Stimulated activated CD4-positive, alpha-beta T cell treated with anti-CD3 and anti-CD28 coated beads, Interleukin-1b, Interleukin-23, amount 100 ng/mL, for 1 hour (primary cell): ENCODE data around the gene SARDH.
"Not testable (repeated sequence)": the region's sequence is repeated elsewhere in the genome, so short reads cannot be mapped to it uniquely, and the experiment has no call there.

Experiments used
- DNase-seq, 2 donors: peaks; one replicate each; pipeline ENCODE4 v3.0.0-alpha.2; 2020; ENCODE audit warnings: low read depth in 2 of 2

Gene SARDH

DNA sequence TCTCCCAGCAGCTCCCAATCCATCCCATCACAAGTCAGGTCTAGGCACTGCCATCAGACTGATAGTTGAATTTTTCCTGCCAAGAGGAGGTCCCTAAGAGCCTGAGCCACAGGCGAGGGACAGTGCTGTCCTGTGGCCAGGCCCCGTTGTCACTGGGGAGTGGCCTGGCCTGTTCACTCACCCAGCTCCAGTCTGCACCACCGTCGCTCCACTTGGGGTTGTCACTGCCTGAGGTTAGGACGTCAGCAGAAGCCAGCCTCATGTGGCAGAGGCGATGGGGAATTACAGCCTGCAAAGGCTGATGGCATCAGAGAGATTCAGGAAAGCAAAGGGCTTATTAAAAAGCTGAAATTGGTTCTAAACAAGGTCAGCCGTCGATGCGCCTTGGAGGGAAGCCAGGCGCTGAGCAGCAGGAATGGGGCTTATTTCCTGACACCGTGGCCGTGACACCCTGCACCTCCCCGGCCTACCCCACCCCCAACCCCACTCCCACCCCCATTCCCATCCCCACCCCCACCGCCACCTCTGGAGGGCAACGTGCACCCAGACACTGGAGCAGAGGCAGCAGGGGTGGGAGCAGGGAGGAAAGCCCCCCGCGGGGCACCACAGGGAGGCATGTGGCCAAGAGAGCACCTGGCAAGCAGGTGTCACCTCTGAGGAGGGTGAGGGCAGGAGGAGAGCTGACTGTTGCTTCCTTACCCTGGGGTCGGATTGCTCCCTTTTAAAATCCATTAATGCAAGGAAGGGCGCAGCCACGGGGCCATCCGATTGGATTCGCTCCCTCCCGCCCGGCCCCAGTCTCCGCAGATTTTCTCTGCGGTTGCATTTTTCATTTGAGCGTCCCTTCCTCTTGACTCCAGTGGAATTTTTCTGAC is 105.1 kb downstream of the SARDH start:
- DNase-seq, result no peak

DNA sequence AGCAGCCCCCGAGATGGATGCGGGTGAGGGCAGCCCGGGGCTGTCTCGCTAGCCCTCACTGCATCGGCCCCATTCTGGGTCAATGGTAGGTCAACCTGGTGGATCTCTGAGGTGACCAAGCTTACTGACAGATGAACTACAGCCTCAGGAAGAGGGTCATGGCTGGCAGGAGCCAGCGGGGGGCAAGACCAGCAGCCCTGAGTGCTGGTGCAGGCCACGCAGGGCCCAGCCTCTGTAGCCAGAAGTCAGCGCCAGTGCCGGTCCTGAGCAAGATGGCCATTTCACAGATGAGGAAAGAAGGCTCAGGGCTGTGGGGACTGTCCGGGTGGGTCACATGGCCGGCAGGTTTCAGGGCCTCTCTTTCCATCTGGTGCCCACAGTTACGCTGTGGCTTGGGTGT is 107.0 kb downstream of the SARDH start:
- no peak for DNase-seq

DNA sequence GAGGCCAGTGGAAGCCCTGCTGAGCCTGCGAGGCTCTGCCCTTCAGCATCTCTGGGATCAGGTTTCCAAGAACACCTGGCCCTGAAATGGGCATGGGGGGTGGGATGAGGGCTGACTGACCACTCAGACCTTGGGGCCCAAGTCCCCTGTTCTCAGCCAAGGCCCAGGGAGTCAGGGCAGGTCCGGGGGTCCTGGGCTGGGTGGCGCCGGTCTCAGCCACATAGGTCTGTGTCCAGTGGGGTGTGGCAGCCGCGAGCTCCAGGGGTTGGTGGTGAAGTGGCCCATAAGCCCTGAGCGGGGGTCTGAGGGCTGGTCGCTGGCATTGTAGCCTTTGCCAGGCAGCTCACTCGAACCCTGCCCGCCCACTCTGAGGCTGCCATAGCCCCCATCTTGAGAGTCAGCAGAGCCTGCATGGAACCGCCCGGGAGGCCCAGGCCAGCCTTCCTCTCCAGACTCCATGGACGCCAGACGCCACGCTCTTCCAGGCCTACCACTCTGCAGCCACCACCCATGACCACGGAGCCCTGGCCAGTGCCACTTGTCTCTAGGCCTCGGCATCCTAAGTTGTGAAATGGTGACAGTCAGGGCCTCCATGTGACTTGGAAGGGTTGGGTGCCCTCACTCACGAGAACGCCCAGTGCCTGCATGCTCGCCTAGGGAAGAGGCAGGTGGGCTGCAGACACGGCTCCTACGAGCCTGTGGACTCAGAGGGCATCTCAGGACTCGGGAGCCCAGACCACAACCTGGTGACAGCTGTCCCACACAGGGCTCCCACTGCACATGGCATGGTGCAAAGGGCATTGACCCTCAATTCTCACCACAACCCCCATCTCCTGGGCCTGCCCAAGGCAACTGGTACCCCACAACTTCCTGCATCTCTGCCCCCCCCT is 108.7 kb downstream of the SARDH start:
- DNase-seq, result no peak

DNA sequence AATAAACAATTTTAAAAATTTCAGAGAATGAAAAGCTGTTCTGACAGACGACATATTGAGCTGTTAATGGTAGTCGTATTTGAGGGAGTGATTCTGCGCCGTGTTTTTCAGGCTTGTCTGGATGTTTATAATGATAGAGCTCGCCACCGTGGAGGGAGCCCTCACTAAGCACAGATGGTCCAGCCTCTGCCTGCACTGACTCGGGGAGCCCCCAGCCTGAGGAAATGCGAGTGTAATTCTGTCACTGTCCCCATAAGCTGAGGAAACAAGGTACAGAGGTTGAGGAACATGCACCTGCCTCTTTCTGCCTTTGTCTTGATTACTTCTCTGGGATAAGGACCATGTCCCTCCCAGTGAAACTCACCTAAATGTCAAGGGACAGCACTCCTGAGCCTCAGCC is 109.4 kb downstream of the SARDH start:
- DNase-seq, result no peak

DNA sequence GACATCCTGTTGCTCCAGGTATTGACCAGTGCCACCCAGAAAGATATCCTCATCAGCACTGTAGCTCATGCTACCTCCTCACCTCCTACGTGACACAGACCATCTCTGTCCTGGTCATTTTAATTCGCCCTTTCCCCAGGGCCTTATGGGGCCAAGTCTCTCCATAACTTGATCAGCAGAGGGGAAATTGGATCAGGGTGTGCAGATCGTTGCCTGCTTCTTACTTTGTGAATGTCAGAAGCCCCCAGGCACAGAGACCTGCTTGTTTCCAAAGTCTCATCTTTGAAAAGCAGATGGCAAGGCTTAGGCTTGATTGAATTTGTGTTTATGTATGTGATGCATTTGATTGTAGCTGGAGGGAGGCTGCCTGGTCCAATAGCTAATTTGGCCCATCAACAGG is 110.8 kb downstream of the SARDH start:
- no peak for DNase-seq

DNA sequence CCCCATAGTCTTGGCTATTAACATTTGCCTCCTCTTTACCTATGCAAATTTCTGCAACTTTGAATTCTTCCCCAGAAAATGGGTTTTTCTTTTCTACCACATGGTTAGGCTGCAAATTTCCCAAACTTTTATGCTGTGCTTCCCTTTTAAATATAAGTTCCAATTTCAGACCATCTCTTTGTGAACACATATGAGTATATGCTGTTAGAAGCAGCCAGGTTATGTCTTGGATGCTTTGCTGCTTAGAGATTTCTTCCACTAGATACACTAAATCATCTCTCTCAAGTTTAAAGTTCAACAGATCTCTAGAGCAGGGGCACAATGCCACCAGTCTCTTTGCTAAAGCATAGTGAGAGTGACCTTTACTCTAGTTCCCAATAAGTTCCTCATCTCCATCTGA is 112.1 kb downstream of the SARDH start:
- not testable (repeated sequence) for DNase-seq

DNA sequence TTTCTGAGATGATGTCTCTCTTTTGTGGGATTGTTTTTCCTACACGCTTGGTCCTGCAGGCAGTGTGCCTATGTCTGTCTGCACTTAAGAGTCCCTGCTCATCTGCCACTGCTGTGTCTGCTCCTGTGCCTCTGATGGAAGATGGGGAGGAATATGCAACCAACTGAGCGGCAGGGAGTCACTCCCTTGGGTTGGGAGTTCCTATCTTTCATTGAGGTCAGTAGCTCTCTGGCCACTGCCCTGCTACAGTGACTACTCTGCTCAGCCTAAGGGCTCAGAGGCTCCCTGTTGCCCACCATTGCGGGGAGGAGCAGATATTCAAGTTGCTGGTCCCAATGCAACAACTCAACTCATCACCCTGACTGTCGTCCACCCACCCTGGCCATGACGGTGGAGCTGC is 115.6 kb downstream of the SARDH start:
- no peak for DNase-seq

DNA sequence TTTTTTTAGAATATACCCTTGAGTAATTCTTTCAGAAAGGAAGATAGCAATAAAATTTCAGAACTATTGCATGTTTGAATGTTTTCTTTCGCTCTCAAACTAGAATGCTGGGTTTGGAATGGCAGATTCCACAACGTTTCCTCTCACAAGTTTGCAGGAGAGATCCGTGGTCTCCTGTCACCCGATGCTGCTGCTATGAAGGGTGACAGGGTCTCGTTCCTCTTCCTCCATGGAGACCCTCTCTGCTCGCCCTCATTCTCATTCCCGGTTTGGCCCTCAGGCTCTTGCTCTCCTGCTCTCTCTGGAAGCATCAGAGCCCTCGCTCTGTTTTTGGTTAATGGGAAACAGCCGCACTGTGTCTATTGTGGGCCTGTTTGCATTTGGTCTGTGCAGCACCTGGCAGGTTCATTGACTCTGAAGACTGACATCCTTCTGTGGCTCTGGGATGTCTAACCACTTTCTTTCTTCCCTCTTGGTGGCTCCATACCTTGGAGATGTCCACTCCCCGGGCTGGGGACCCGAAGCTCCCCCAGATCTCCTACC is 116.4 kb downstream of the SARDH start:
- DNase-seq, result no peak

DNA sequence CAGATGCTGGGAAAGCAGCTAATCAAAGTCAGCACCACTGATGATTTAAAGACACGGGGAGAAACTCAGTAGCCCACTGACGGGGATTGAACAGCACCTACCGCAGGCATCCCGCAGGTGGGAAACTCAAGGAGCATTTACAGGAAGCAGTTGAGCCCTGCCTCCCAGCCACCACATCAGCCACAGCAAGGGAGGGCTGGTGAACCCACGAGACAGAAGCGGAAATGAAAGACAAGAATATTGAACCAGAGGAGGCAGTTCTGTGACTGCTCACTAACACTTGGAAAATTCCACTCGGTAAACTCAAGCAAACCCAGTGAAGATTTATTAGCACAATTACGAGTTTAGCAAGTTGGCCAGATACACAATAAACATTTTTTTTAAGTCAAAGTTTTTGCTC is 118.4 kb downstream of the SARDH start:
- DNase-seq, result peak; percentile 11 to 23

DNA sequence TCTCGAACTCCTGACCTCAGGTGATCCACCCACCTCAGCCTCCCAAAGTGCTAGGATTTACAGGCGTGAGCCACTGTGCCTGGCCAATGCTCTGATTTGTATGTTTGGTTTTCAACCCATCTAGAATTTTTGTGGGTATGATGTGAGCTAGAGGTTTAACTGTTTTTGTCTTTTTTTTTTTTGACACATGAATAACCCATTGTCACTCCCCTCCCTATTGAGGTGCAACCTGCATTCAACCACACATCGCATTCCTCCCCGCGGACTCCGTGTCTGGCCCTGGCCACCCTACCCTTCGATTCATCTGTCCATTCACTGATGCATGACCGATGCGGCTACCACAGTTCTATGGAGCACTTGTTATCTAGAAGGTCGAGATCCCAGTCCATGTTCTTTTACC is 119.4 kb downstream of the SARDH start:
- no peak for DNase-seq

DNA sequence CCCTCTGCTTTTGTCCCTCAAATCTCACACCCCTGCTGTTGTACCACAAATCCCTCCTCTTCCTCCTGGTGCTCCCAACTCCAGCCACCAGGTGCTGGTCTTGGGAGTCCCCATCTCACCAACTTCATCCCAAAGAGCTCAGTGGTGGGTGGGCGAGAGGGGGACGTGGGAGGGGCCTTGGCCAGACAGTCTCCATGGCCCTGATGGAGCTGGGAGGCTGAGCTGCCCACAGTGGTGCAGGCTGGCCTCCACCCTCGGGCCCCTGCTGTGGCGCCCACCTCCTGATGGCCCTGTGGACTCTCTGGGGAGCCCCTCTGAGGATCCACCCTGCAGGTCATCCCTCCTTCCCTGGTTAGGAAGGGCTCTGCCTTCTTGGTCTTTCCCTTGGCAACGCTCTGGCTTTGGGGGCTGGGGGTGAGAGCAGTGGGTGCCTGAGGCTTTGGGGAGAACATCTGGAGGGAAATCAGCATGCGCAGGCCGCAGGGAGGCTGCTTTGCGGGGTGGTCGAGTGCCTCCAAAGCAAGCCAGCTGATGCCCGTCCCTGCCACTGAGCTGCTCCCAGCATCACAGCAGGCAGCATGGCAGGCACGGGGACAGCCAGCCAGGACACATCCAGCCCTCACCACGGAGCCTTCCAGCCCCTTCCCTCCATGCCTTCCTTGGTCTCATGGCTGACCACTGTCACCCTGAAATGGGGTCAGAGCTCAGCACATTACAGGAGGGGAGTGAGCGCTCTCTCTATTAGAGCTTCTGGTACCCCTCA is 121.3 kb downstream of the SARDH start:
- no peak for DNase-seq

DNA sequence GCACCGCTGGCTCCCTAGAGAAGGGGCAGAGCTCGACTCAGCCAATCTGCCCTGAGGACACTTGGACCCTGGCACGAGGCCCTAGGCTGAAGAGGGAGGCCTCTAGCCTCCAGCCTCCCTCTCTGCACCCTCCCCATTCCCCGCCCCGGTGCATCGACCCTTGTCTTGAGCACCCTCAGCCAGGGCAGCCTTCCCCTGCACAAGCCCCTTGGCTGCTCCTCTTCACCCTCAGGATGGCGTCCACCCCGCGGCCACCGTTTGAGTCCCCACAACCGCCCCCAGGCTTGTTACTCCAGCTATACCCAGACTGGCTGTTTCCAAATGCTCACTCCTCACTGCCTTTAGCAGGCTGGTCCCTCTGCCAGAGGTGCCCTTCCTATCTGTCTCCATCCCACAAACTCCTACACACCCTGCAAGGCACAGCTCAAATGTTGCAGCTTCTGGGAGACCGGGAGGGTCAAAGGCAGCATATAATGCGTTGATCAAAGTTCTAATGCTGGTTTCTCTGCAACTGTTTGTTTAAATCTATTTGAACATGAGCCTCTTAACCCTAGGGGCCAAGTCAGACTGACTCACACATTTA is 122.5 kb downstream of the SARDH start:
- DNase-seq, result no peak

DNA sequence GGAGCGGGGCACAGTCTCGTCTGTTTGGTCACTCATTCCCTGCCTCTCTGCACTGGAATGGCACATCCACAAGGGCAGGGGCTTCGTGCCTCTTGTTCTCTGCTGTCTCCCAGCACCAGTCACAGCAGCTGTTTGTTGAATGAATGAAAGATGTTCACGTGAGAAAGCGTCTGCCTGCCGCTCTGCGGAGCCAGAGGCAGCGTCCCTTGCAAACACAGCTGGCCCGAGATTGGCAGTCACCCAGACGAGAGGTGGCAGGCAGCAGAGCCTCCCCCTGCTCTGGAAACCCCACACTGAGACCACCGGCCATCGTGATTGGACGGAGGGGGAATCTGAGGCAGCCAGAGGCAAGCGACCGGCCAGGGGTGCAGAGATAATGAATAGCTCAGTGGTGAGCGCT is 123.0 kb downstream of the SARDH start:
- no peak for DNase-seq

DNA sequence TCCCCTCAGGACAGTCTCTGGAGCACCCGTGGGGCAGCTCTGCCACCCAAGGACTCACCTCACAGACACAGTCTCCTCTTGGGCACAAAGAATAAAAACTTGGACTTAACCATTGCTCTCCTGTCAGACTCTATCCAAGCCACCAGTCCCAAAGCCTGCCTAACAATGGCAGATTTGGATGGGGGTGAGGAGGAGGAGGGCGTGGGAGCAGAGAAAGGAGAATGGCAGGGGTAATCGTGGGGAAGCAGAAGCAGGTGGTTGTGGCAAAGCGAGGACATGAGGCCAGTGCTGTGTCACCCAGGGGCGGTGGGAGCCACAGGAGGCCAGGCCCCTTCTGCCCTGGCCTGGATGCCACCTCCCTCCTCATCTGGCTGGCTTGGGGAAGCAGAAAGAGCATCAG is 123.5 kb downstream of the SARDH start:
- DNase-seq, result no peak

DNA sequence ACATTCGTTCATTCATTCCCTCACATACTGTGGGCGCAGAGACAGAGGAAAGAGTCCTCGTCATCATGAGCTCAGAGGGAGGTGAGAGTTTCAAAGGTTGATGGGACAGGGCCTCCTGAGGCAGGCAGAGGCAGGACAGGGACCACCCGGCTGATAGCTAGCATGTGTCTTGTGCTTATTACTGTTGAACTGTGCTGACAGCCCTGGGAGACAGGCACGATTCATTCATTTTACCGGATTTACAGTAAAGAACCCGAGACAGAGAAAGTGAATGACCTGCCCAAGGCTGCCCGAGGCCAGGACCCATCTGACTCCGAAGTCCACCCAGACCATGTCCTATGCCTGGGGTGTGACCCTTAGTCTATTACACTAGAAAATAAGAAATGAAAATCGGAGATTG is 124.1 kb downstream of the SARDH start:
- DNase-seq, result no peak
